GM12872 (cell line): ENCODE measurements around the gene GNGT2.

Experiments
- TF ChIP-seq, protein P1 (sequence below): IDR thresholded peaks from 3 replicates; pipeline ENCODE4 v1.5.1; 2011; ENCODE audit warnings: low read depth, mild to moderate bottlenecking, low read length, moderate library complexity; ENCODE audit not compliant: insufficient read depth

The GNGT2 gene

GRCh38 chr17:49239963-49240362, 29.6 kb upstream of the GNGT2 start:
- TF ChIP-seq, protein P1, sequence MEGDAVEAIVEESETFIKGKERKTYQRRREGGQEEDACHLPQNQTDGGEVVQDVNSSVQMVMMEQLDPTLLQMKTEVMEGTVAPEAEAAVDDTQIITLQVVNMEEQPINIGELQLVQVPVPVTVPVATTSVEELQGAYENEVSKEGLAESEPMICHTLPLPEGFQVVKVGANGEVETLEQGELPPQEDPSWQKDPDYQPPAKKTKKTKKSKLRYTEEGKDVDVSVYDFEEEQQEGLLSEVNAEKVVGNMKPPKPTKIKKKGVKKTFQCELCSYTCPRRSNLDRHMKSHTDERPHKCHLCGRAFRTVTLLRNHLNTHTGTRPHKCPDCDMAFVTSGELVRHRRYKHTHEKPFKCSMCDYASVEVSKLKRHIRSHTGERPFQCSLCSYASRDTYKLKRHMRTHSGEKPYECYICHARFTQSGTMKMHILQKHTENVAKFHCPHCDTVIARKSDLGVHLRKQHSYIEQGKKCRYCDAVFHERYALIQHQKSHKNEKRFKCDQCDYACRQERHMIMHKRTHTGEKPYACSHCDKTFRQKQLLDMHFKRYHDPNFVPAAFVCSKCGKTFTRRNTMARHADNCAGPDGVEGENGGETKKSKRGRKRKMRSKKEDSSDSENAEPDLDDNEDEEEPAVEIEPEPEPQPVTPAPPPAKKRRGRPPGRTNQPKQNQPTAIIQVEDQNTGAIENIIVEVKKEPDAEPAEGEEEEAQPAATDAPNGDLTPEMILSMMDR = no peak

DNA sequence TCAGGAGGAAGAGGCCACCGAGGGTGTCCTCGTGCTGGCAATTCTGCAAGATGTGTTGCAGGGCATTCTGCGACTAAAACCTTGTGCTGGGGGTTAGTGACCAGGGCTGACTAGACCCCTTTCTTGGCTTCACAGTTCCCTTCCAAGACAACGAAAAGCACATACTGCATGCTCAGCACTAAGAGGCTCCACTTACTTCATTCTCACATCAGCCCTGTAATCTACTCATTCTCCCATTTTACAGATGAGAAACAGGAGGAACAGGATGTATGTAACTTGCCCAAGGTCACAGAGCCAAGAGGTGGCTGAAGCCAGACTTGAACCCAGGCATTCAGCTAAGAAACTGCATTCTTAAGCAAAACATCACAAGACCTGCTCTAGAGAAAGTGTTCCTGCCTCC, 25.5 kb upstream of the GNGT2 start:
- TF ChIP-seq, protein P1 = no peak

DNA sequence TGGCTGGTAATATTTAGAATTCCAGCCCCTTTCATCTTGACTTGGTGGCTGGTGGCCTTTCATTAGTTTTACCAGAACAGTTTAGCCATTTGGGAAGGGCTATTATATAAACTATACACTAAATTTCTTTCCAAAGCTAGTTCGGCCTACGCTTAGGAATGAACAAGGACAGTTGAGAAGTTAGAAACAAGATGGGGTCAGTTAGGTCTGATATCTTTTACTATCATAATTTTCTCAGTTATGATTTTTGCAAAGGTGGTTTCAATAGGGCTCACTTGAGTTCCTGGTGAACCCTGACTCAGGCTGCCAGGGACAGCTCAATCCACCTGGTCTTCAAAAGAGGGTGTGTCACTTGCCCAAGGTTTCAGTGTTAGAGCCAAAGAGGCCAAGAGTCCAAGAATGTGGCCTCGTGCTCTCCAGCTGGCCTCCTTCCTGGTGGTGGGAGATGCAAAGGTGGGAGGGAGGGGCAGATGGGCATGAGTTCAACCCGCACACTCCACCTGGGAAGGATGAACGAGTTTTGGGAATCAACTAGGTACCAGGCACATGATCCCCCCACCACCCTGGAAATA, 24.2 kb upstream of the GNGT2 start:
- TF ChIP-seq, protein P1 = no peak

DNA sequence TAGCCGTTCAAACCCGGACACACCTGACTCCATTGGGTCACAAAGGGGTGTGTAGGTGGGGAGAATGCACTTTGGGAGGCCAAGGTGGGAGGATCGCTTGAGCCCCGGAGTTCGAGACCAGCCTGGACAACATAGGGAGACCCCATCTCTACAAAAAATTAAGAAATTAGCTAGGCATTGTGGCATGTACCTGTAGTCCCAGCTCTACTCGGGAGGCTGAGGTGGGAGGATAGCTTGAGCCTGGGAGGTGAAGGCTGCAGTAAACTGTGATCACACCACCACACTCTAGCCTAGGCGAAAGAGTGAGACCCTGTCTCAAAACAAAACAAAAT, 21.2 kb upstream of the GNGT2 start:
- TF ChIP-seq, protein P1 = no peak

- TF ChIP-seq, protein P1 = 0 out of 3 replicates have a peak, but pooled peaks have one; percentile 3
Measured at GRCh38 chr17:49230636-49231562, 20.5 kb upstream of the GNGT2 start, which contains the start of gene PHOSPHO1. Gene PHOSPHO1 (minus strand): TSS chr17:49230787. CDS start chr17:49226691, 4,096 bp downstream.

DNA sequence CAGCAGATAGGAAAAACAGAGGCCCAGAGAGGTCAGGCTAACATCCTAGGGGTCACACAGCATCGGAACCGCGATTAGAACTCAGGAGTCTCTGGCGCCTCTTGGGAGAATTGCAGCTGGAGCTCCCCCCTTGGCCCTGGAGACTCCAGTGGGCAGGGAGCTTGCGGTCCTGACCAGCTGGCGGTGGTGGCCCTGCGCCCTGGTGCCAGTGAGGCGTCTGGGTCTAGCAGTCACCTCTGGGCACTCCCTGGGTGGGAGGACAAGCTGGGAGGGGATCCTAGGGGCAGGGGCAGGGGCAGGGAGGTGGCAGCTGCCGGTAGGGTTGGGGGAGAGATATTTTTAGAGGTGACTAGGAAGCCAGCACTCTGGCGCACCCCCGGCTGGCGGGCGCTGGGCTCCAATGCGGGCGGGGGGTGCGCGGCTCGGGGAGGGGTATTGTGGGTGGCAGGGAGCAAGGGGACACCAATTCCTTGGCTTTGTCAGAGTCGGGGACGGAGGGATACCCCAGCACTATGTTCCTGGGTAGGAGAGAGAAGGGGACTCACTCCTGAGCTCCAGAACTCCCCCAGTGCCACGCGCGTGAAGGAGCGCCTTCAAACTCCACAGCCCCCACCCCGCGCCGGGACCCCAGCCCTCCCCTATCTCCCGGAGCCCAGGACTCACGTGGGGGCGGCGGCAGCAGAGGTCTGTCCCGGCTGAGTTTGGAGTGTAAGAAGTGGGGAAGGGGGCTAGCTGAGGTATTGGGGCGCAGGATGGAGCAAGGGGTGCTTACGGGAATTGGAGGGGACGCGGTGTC, 19.6 kb upstream of the GNGT2 start:
- TF ChIP-seq, protein P1 = no peak
